ENCODE measurements around the gene CHMP5. TPM values are rescaled to one million over a fixed set of nuclear protein-coding genes. Genes with fewer than 3 reads are reported as not detected.

Gene CHMP5
- polyA plus RNA-seq, 1 of the 3 experiments (the other 2 are of a cell fraction) = 88.3 TPM

DNA sequence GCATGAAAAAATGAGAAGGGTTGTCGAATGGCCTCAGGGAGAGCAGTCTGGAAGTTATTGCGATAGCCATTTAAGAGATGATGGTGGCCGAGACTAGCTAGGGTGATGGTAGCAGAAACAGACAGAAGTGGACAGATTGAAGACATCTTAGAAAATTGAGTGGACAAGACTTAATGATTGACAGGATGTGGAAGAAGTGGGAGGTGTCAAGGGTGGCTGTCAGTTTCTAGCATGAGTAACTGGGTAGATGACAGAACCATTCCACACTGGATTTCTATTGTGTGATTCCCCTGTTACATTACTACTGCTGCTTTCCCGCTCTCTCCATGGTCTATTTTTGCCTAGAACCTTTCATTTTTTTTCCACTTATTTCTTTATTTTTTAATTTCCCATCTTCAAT is 12.6 kb downstream of the CHMP5 start:
- H2AFZ ChIP-seq (ENCODE audit: low read depth) = no peak overlapping the region
- peaks cover 21% of the 10 kb centered on the region for H3F3A ChIP-seq (replicated peaks; ENCODE audit: insufficient read depth)
- H3K4me3 ChIP-seq (ENCODE audit: low read depth in 2 of 2, low read length in 1 of 2) = no peak overlapping the region
- peaks cover 8% of the 10 kb centered on the region for H3K79me2 ChIP-seq (ENCODE audit: insufficient read depth)
- no peaks in the 10 kb centered on the region for H3K9me2 ChIP-seq
- H3K4me1 ChIP-seq (ENCODE audit: control insufficient read depth in 1 of 2, insufficient read depth in 2 of 2, low read depth in 1 of 2, low read length in 1 of 2) = no peaks in the 10 kb centered on the region
- DNase-seq = no peak
- H3K9me3 ChIP-seq = no peaks in the 10 kb centered on the region
- ChIA-PET CTCF (interaction anchor here (1.1 kb wide), 1 partner anchor 346 kb away, joined by 3 read pairs; no protein-coding TSS in a partner anchor), POLR2A (no interaction called here)
- TF ChIP-seq RAD21 (IDR thresholded peaks at IDR 0.05; ENCODE audit: low read length) (no peak), FOSL2 (IDR thresholded peaks at IDR 0.05; ENCODE audit: borderline replicate concordance, low read depth) (no peak), SIN3A (IDR thresholded peaks at IDR 0.05; ENCODE audit: borderline replicate concordance, low read depth, low read length) (no peak), EP300 (IDR thresholded peaks at IDR 0.05; ENCODE audit: borderline replicate concordance in 1 of 2, low read depth in 1 of 2, low read length in 1 of 2) (no peak), NRF1 (IDR thresholded peaks at IDR 0.05; ENCODE audit: low read depth, low read length) (no peak), JUND (IDR thresholded peaks at IDR 0.05) (no peak), RXRA (IDR thresholded peaks at IDR 0.05; ENCODE audit: borderline replicate concordance, low read depth) (no peak), TAF1 (IDR thresholded peaks at IDR 0.05; ENCODE audit: borderline replicate concordance, low read depth, low read length) (no peak), MEF2A (IDR thresholded peaks at IDR 0.05; ENCODE audit: borderline replicate concordance, low read depth) (no peak), EZH2phosphoT487 (IDR thresholded peaks at IDR 0.05; ENCODE audit: borderline replicate concordance, low read depth) (no peak), TEAD4 (IDR thresholded peaks at IDR 0.05; ENCODE audit: borderline replicate concordance, insufficient read depth) (no peak), GABPA (IDR thresholded peaks at IDR 0.05; ENCODE audit: low read depth) (no peak)
- TF ChIP-seq, protein P1, sequence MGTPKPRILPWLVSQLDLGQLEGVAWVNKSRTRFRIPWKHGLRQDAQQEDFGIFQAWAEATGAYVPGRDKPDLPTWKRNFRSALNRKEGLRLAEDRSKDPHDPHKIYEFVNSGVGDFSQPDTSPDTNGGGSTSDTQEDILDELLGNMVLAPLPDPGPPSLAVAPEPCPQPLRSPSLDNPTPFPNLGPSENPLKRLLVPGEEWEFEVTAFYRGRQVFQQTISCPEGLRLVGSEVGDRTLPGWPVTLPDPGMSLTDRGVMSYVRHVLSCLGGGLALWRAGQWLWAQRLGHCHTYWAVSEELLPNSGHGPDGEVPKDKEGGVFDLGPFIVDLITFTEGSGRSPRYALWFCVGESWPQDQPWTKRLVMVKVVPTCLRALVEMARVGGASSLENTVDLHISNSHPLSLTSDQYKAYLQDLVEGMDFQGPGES (IDR thresholded peaks at IDR 0.05; ENCODE audit: low read depth, low read length) = no peak
- TF ChIP-seq, protein P2, sequence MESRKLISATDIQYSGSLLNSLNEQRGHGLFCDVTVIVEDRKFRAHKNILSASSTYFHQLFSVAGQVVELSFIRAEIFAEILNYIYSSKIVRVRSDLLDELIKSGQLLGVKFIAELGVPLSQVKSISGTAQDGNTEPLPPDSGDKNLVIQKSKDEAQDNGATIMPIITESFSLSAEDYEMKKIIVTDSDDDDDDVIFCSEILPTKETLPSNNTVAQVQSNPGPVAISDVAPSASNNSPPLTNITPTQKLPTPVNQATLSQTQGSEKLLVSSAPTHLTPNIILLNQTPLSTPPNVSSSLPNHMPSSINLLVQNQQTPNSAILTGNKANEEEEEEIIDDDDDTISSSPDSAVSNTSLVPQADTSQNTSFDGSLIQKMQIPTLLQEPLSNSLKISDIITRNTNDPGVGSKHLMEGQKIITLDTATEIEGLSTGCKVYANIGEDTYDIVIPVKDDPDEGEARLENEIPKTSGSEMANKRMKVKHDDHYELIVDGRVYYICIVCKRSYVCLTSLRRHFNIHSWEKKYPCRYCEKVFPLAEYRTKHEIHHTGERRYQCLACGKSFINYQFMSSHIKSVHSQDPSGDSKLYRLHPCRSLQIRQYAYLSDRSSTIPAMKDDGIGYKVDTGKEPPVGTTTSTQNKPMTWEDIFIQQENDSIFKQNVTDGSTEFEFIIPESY (IDR thresholded peaks at IDR 0.05; ENCODE audit: borderline replicate concordance, low read depth) = no peak
- TF ChIP-seq, protein P3, sequence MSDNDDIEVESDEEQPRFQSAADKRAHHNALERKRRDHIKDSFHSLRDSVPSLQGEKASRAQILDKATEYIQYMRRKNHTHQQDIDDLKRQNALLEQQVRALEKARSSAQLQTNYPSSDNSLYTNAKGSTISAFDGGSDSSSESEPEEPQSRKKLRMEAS (IDR thresholded peaks at IDR 0.05; ENCODE audit: low read depth) = no peak
- no peak overlapping the region for H3K9ac ChIP-seq
- no peaks in the 10 kb centered on the region for H4K20me1 ChIP-seq (ENCODE audit: insufficient read depth)
- H3K27ac ChIP-seq (ENCODE audit: low read depth in 2 of 2, low read length in 1 of 2) = no peak overlapping the region
- no peaks in the 10 kb centered on the region for H3K27me3 ChIP-seq (ENCODE audit: insufficient read depth)
- H3K36me3 ChIP-seq (replicated peaks in 1 of 2; ENCODE audit: control insufficient read depth in 1 of 2, insufficient read depth in 2 of 2, low read length in 1 of 2) = peaks cover 75 to 79% of the 10 kb centered on the region in 2 experiments
- no peak overlapping the region for H3K4me2 ChIP-seq
- WGBS (ENCODE audit: low lambda C conversion rate) = 96% methylated on average over 4 of the region's 4 CpGs

Data from SK-N-SH (cell line).